GM03348 (cell line): Measurements from ENCODE around the gene MCM8.
A peak's percentile ranks its signal among the peaks of the same experiment; 100 is the strongest.

Experiments
- DNase-seq: peaks from one replicate; pipeline ENCODE4 v3.0.0; 2012; ENCODE audit warnings: low spot score

The MCM8 gene

DNA sequence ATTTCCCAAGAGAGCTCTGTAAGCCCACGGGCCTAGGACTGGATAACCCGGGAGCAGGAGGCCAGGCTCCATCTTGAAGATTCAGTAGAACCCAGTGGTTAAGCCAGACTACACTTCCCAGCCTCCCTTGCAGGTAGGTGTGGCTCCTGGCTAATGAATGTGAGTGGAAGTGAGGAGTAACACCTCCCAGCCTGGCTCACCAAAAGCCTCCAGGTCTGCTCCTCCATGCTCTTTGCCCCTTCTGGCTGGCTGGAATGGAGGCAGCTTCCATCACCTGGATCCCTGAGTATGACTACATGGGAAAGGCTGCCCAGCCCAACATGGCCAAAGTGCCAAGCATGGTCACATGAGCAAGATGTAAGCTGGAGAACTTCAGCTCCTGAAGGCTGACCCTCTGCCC, 93.7 kb downstream of the MCM8 start:
- DNase-seq, result no peak

DNA sequence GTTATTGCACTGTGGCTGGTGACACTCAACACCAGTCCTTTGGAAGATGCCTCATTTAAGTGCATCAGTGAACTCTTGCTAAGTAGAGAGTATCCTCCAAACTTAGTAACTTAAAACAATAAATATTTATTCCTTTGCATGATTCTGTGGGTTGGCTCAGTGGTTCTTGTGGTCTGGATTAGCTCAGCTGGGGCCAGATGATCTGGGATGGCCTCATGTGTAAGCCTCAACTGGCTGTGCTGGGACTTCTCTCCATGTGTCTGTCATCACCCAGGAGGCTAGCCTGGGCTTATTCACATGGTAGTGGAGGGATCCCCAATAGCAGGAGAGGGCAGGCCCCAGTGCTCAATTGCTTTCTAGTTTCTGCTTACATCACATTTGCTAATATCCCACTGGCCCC, 95.1 kb downstream of the MCM8 start:
- DNase-seq, result peak; percentile 45

DNA sequence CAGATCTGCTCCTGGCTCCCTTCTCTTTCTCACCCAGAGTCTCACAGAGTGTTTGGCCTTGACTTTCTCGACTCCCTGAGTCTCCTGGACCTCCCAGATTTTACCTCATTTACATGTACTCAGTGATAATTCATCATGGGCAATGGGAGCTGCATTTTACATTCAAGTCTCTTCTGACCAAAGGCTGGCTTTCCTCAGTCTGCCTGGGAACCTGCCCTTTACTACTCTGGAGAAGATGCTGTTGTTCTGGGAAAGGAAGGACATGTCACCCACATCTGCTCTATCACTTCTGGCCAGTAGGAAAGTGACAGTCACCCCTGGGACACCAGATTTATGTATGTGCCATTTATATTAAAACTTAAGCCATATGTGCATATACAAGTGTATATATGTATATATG, 96.0 kb downstream of the MCM8 start:
- no peak for DNase-seq

DNA sequence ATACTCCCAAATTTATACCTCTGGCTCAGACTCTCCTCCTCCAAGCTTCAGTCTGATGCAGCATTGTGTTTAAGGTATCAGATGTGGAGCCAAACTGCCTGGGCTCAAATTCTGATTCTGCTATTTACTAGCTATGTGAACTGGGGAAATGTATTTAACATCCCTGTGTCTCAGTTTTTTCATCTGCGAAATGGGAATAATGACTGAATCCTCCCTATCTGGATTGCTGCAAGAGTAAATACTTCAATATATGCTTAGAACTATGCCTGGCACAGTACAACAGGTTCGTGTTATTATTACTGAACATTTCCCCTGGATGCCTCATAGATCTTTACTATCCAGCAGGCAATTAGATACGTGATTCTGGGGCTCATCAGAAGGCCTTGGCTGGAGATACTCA, 97.9 kb downstream of the MCM8 start:
- DNase-seq, result no peak
